GM12878 (cell line): Measurements from ENCODE around the gene PCP4L1. TPM values are rescaled to one million over a fixed set of nuclear protein-coding genes. Genes with fewer than 3 reads are reported as not detected.

Experiments used
- ATAC-seq: fragments of 200-7000 bp; cut with Tn5 transposase; 3 replicates; pipeline ENCODE4 v1.9.1; 2020; ENCODE audit warnings: mild to moderate bottlenecking, moderate library complexity
- BruUV-seq: library from RNA; stranded (reverse); fragments of 400-500 nt; replicated peaks from 2 replicates; lab custom pipeline; 2021; lab: Mats Ljungman, UMichigan
- CTCF ChIA-PET: fragments of 300-600 bp; sonication (Branson Sonifier 250); formaldehyde crosslinking; extraction: SDS; loops from one replicate; lab custom pipeline; 2021; ENCODE audit warnings: inconsistent platforms; lab: Yijun Ruan, JAX
- POLR2A ChIA-PET: fragments of 350-600 bp; formaldehyde crosslinking; extraction: SDS; loops from one replicate; lab custom pipeline; 2021; ENCODE audit warnings: inconsistent platforms; lab: Charles Lee
- RAD21 ChIA-PET: fragments of 300-600 bp; sonication (Branson Sonifier 250); formaldehyde crosslinking; loops from one replicate; lab custom pipeline; 2023; ENCODE audit warnings: antibody characterized with exemption; ENCODE audit not compliant: unreplicated experiment; lab: Charles Lee
- SMC1A ChIA-PET: fragments of 300-600 bp; sonication (Branson Sonifier 250); formaldehyde crosslinking; loops from one replicate; lab custom pipeline; 2023; ENCODE audit not compliant: unreplicated experiment, uncharacterized antibody; lab: Charles Lee
- DNase-seq: peaks from one replicate; pipeline ENCODE4 v3.0.0-alpha.2; 2011; ENCODE audit warnings: low read depth, low spot score
- FAIRE-seq: peaks from 3 replicates; lab custom pipeline; 2011; peaks lifted over from hg19 to GRCh38; lab: Jason Lieb, UNC
- H2AFZ ChIP-seq: 2 replicates; pipeline ENCODE4 v1.6.0; 2011; ENCODE audit warnings: low read depth, low read length, control low read depth; ENCODE audit not compliant: control insufficient read depth
- H3K27ac ChIP-seq: 2 replicates; pipeline ENCODE4 v1.5.1; 2011; ENCODE audit warnings: control low read depth; ENCODE audit not compliant: control insufficient read depth, insufficient read depth
- H3K27me3 ChIP-seq, 2 experiments: replicated peaks in 1 of 2; 2 replicates each; pipeline versions ENCODE4 v1.6.0 to v1.6.1; 2011; ENCODE audit warnings: low read length in 1 of 2; ENCODE audit not compliant: control insufficient read depth in 2 of 2, insufficient read depth in 2 of 2
- H3K36me3 ChIP-seq, 2 experiments: 2 replicates each; pipeline ENCODE4 v1.5.1; 2011; ENCODE audit warnings: low read length in 1 of 2; ENCODE audit not compliant: control insufficient read depth in 2 of 2, insufficient read depth in 2 of 2
- H3K4me1 ChIP-seq: 2 replicates; pipeline ENCODE4 v1.6.1; 2011; ENCODE audit warnings: mild to moderate bottlenecking, low read length, moderate library complexity, mixed read lengths; ENCODE audit not compliant: control insufficient read depth, insufficient read depth
- H3K4me2 ChIP-seq: 2 replicates; pipeline ENCODE4 v1.6.0; 2011; ENCODE audit warnings: control low read depth; ENCODE audit not compliant: control insufficient read depth, insufficient read depth
- H3K4me3 ChIP-seq: fragments of 200-600 bp; sonication (generic); 2 replicates; pipeline ENCODE4 v1.5.1; 2016
- H3K79me2 ChIP-seq: 2 replicates; pipeline ENCODE4 v1.6.0; 2011; ENCODE audit warnings: low read length; ENCODE audit not compliant: control insufficient read depth, insufficient read depth
- H3K9ac ChIP-seq: 2 replicates; pipeline ENCODE4 v1.8.0; 2011; ENCODE audit warnings: low read length, control low read depth, mixed read lengths; ENCODE audit not compliant: control insufficient read depth, insufficient read depth
- H3K9me3 ChIP-seq: replicated peaks from 3 replicates; pipeline ENCODE4 v1.5.1; 2011; ENCODE audit warnings: mild to moderate bottlenecking, low read length; ENCODE audit not compliant: control insufficient read depth, insufficient read depth
- H4K20me1 ChIP-seq: 2 replicates; pipeline ENCODE4 v1.6.0; 2011; ENCODE audit not compliant: control insufficient read depth, insufficient read depth
- ASH2L ChIP-seq: fragments of 300-600, 200-600 bp; sonication (generic); IDR thresholded peaks from 2 replicates; pipeline ENCODE4 v1.6.1; 2017; ENCODE audit warnings: low read depth, mild to moderate bottlenecking, borderline replicate concordance
- CBFB ChIP-seq: IDR thresholded peaks from 2 replicates; pipeline ENCODE4 v1.6.1; 2016; ENCODE audit warnings: antibody characterized with exemption, low read depth
- CBX5 ChIP-seq: sonication (generic); IDR thresholded peaks from 2 replicates; pipeline ENCODE4 v1.6.1; 2016; ENCODE audit warnings: low read depth, moderate library complexity, mild to moderate bottlenecking, inconsistent platforms
- EED ChIP-seq: sonication (generic); IDR thresholded peaks from 2 replicates; pipeline ENCODE4 v1.6.1; 2016; ENCODE audit warnings: antibody characterized with exemption, low read depth
- EGR1 ChIP-seq, 2 experiments: IDR thresholded peaks; 1 replicate in 1 of 2; 2 replicates in 1 of 2; pipeline ENCODE4 v1.6.1; 2011 to 2012; ENCODE audit warnings: low read depth in 2 of 2, low read length in 2 of 2, borderline replicate concordance in 1 of 2, mild to moderate bottlenecking in 1 of 2, moderate library complexity in 1 of 2
- HDAC6 ChIP-seq: fragments of 200-600 bp; sonication (generic); IDR thresholded peaks from one replicate; pipeline ENCODE4 v1.8.0; 2017; ENCODE audit warnings: antibody characterized with exemption; ENCODE audit not compliant: unreplicated experiment
- KDM1A ChIP-seq: fragments of 200-600 bp; sonication (generic); IDR thresholded peaks from 2 replicates; pipeline ENCODE4 v1.6.1; 2016; ENCODE audit warnings: borderline replicate concordance
- RELB ChIP-seq: fragments of 450-650 bp; IDR thresholded peaks from 2 replicates; pipeline ENCODE4 v1.6.1; 2017; ENCODE audit warnings: low read depth, mild to moderate bottlenecking, moderate library complexity
- SP1 ChIP-seq: IDR thresholded peaks from one replicate; pipeline ENCODE4 v1.6.1; 2011; ENCODE audit warnings: low read depth, low read length
- ZBTB11 ChIP-seq: fragments of 450-650 bp; formaldehyde crosslinking; IDR thresholded peaks from 2 replicates; pipeline ENCODE4 v1.5.0; 2022; ENCODE audit warnings: mild to moderate bottlenecking, missing genetic modification characterization
- ZNF207 ChIP-seq: fragments of 450-650 bp; IDR thresholded peaks from 2 replicates; pipeline ENCODE4 v1.6.1; 2014; ENCODE audit warnings: antibody characterized with exemption, mild to moderate bottlenecking, borderline replicate concordance
- ZSCAN29 ChIP-seq: fragments of 450-650 bp; IDR thresholded peaks from 2 replicates; pipeline ENCODE4 v1.6.1; 2017; ENCODE audit warnings: mild to moderate bottlenecking, moderate library complexity
- WGBS: methylation state at CpG from one replicate; pipeline ENCODE4 v1.1.6; 2016; ENCODE audit warnings: low lambda C conversion rate; ENCODE audit not compliant: insufficient replicate concordance, insufficient coverage; ENCODE audit errors: missing lambda C conversion rate; 5-methylcytosine and 5-hydroxymethylcytosine counted together
- in situ Hi-C: fragments of 300-500 bp; cut with MboI; formaldehyde crosslinking; loops from 9 replicates; pipeline ENCODE4 v1.14.3; 2018; ENCODE audit warnings: mixed read lengths
- intact Hi-C: fragments of 100-400 bp; cut with micrococcal nuclease; formaldehyde crosslinking; loops from one replicate; pipeline ENCODE4 v1.14.2; 2022; ENCODE audit not compliant: unreplicated experiment
- polyA plus RNA-seq, 11 experiments: library from polyadenylated mRNA; depleted of rRNA in 4 of 11; unstranded in 6 of 11; stranded (reverse) in 5 of 11; fragments of >200 nt; fragmentation: Nextera tagmentation in 4 of 11; fragmentation: Illumina TruSeq in 1 of 11; extraction: Ambion mirVana in 4 of 11; extraction: Trizol in 1 of 11; gene quantifications; 1 replicate in 1 of 11; 2 replicates in 10 of 11; pipeline versions ENCODE4 v1.2.1 to v1.2.3, GENCODE V29; 2011 to 2016; ENCODE audit warnings: inconsistent platforms in 2 of 11, missing spikeins in 2 of 11, low read depth in 1 of 11
- total RNA-seq, 4 experiments: library from RNA; depleted of rRNA in 3 of 4; stranded (reverse); fragments of >200 nt in 3 of 4; fragmentation: Illumina TruSeq in 1 of 4; extraction: Trizol in 1 of 4; gene quantifications; 2 replicates each; pipeline versions ENCODE4 v1.2.1 to v1.2.3, GENCODE V29; 2013 to 2021

Gene PCP4L1
- total and polyA plus RNA-seq, 10 of the 15 experiments (the other 5 are each of a cell fraction or from before 2014, with no cell fraction given) = 1.0 to 5.2 (median 2.8) TPM

- Histone ChIP-seq H4K20me1 (no peaks in the 10 kb centered on the region), H3K79me2 (no peaks in the 10 kb centered on the region), H3K4me2 (no peak overlapping the region), H3K27me3 (no peaks in the 10 kb centered on the region), H3K9ac (no peak overlapping the region), H3K27ac (no peak overlapping the region), H3K36me3 (no peaks in the 10 kb centered on the region), H3K4me3 (no peak overlapping the region), H3K4me1 (no peaks in the 10 kb centered on the region), H2AFZ (no peak overlapping the region), H3K9me3 (no peaks in the 10 kb centered on the region; the same call in 2 of the 3 replicates)
- TF ChIP-seq KDM1A (no peak), ZSCAN29 (no peak), ZBTB11 (CRISPR knock-in tag) (no peak), CBFB (no peak), CBX5 (no peak), ZNF207 (no peak), RELB (no peak), EED (no peak), ASH2L (no peak), HDAC6 (no peak), EGR1 (IDR thresholded peaks at IDR 0.05; ENCODE audit: borderline replicate concordance in 1 of 2, low read depth in 2 of 2, low read length in 2 of 2) (no peak), SP1 (no peak)
- no peak for FAIRE-seq
- POLR2A ChIA-PET = interaction anchor here (0.6 kb wide), 1 partner anchor 135 kb away, joined by 3 read pairs; no protein-coding TSS in a partner anchor
- RAD21 ChIA-PET = no interaction called here
- WGBS = 60% methylated on average over 7 of the region's 7 CpGs
- no peak for DNase-seq
- CTCF ChIA-PET = interaction anchor here (0.7 to 3.0 kb wide), 2 partner anchors 57 to 132 kb away, joined by 3 to 14 read pairs; no protein-coding TSS in a partner anchor
- no TSS peak for BruUV-seq
- in situ Hi-C loops (no loop called here), intact Hi-C loops (no loop called here)
- SMC1A ChIA-PET = no interaction called here
- ATAC-seq = no peak
These were observed 7.7 kb upstream of the PCP4L1 start for GRCh38 chr1:161250829-161251228.
